IMR-90 (cell line): ENCODE measurements around the gene RELN. TPM values are rescaled to one million over a fixed set of nuclear protein-coding genes. Genes with fewer than 3 reads are reported as not detected.

Experiments used
- ATAC-seq: fragments of 200-7000 bp; cut with Tn5 transposase; 2 replicates; pipeline ENCODE4 v1.9.1; 2020; ENCODE audit warnings: low read depth, mild to moderate bottlenecking, moderate library complexity
- BruUV-seq: library from RNA; stranded (reverse); fragments of 400-500 nt; replicated peaks from 2 replicates; lab custom pipeline; 2021; lab: Mats Ljungman, UMichigan
- CTCF ChIA-PET: fragments of 300-600 bp; formaldehyde crosslinking; extraction: SDS; loops from one replicate; lab custom pipeline; 2021; ENCODE audit warnings: antibody characterized with exemption; lab: Yijun Ruan, JAX
- POLR2A ChIA-PET: fragments of 300-600 bp; sonication (Branson Sonifier 250); formaldehyde crosslinking; loops from one replicate; lab custom pipeline; 2022; ENCODE audit warnings: antibody characterized with exemption; ENCODE audit not compliant: unreplicated experiment; lab: Charles Lee
- DNase-seq: peaks from one replicate; pipeline ENCODE4 v3.0.0; 2013
- H2AFZ ChIP-seq: replicated peaks from 2 replicates; pipeline ENCODE3; 2013; ENCODE audit warnings: low read length, mild to moderate bottlenecking; ENCODE audit not compliant: poor library complexity
- H2AK5ac ChIP-seq: 2 replicates; pipeline ENCODE4 v1.6.1; 2013; ENCODE audit warnings: low read depth, low read length, inconsistent platforms
- H2AK9ac ChIP-seq: replicated peaks from 2 replicates; pipeline ENCODE3; 2013; ENCODE audit warnings: mild to moderate bottlenecking, low read depth, low read length, moderate library complexity; ENCODE audit not compliant: poor library complexity
- H2BK120ac ChIP-seq: 2 replicates; pipeline ENCODE4 v1.6.1; 2013; ENCODE audit warnings: low read depth, low read length, inconsistent platforms
- H2BK15ac ChIP-seq: 3 replicates; pipeline ENCODE4 v1.6.1; 2013; ENCODE audit warnings: low read depth, low read length, inconsistent platforms
- H2BK20ac ChIP-seq: 2 replicates; pipeline ENCODE4 v1.6.1; 2013; ENCODE audit warnings: low read depth, mild to moderate bottlenecking, inconsistent platforms, low read length, moderate library complexity
- H2BK5ac ChIP-seq: 2 replicates; pipeline ENCODE4 v1.6.1; 2013; ENCODE audit warnings: mild to moderate bottlenecking, low read depth, low read length, inconsistent platforms; ENCODE audit not compliant: poor library complexity, severe bottlenecking
- H3K14ac ChIP-seq: replicated peaks from 2 replicates; pipeline ENCODE4 v1.6.1; 2013; ENCODE audit warnings: low read depth, low read length, inconsistent platforms
- H3K18ac ChIP-seq: 2 replicates; pipeline ENCODE4 v1.6.1; 2013; ENCODE audit warnings: low read depth, low read length, control low read depth
- H3K23ac ChIP-seq: 2 replicates; pipeline ENCODE4 v1.6.1; 2013; ENCODE audit warnings: low read depth, low read length, inconsistent platforms
- H3K27ac ChIP-seq: 2 replicates; pipeline ENCODE4 v1.5.1; 2013; ENCODE audit warnings: mild to moderate bottlenecking, control low read depth, low read length; ENCODE audit not compliant: insufficient read depth
- H3K27me3 ChIP-seq: 2 replicates; pipeline ENCODE4 v1.6.1; 2013; ENCODE audit warnings: low read length; ENCODE audit not compliant: control insufficient read depth, insufficient read depth
- H3K36me3 ChIP-seq: 2 replicates; pipeline ENCODE4 v1.6.1; 2013; ENCODE audit warnings: low read length, mixed read lengths; ENCODE audit not compliant: control insufficient read depth, insufficient read depth
- H3K4ac ChIP-seq: 2 replicates; pipeline ENCODE4 v1.6.1; 2013; ENCODE audit warnings: low read depth, low read length, inconsistent platforms
- H3K4me1 ChIP-seq: 2 replicates; pipeline ENCODE4 v1.6.1; 2013; ENCODE audit warnings: low read length, mixed read lengths; ENCODE audit not compliant: control insufficient read depth, insufficient read depth
- H3K4me2 ChIP-seq: 2 replicates; pipeline ENCODE4 v1.6.1; 2013; ENCODE audit warnings: low read depth, mild to moderate bottlenecking, control low read depth, low read length, moderate library complexity
- H3K4me3 ChIP-seq: 2 replicates; pipeline ENCODE4 v1.5.1; 2013; ENCODE audit warnings: low read depth, mild to moderate bottlenecking, control low read depth, low read length, moderate library complexity; ENCODE audit not compliant: insufficient read depth
- H3K56ac ChIP-seq: 2 replicates; pipeline ENCODE4 v1.6.1; 2013; ENCODE audit warnings: low read length, inconsistent platforms; ENCODE audit not compliant: insufficient read depth; ENCODE audit errors: extremely low read depth
- H3K79me1 ChIP-seq, 2 experiments: 2 replicates each; pipeline ENCODE4 v1.6.1; 2013; ENCODE audit warnings: low read length in 2 of 2, inconsistent platforms in 1 of 2, low read depth in 1 of 2
- H3K9ac ChIP-seq: 2 replicates; pipeline ENCODE4 v1.6.1; 2013; ENCODE audit warnings: low read depth, low read length, control low read depth
- H3K9me1 ChIP-seq: 2 replicates; pipeline ENCODE4 v1.6.1; 2013; ENCODE audit warnings: low read length, inconsistent platforms; ENCODE audit not compliant: insufficient read depth
- H3K9me3 ChIP-seq: 2 replicates; pipeline ENCODE4 v1.6.1; 2013; ENCODE audit warnings: low read length; ENCODE audit not compliant: control insufficient read depth, insufficient read depth
- H4K20me1 ChIP-seq: 2 replicates; pipeline ENCODE4 v1.6.1; 2013; ENCODE audit warnings: low read length, inconsistent platforms; ENCODE audit not compliant: insufficient read depth
- H4K5ac ChIP-seq: 2 replicates; pipeline ENCODE4 v1.6.1; 2013; ENCODE audit warnings: mild to moderate bottlenecking, low read depth, low read length, control low read depth
- H4K8ac ChIP-seq, 2 experiments: 2 replicates each; pipeline ENCODE4 v1.6.1; 2013; ENCODE audit warnings: low read depth in 2 of 2, low read length in 2 of 2, control low read depth in 1 of 2, inconsistent platforms in 1 of 2
- H4K91ac ChIP-seq: 2 replicates; pipeline ENCODE4 v1.6.1; 2013; ENCODE audit warnings: low read depth, low read length, inconsistent platforms; ENCODE audit not compliant: insufficient read depth
- BHLHE40 ChIP-seq: fragments of 150-350 bp; IDR thresholded peaks from 2 replicates; pipeline ENCODE4 v1.6.1; 2016; ENCODE audit warnings: mild to moderate bottlenecking, low read depth, low read length
- CEBPB ChIP-seq: IDR thresholded peaks from 2 replicates; pipeline ENCODE4 v1.6.1; 2012; ENCODE audit warnings: low read depth, low read length, improper control_type of control experiment
- CHD1 ChIP-seq: IDR thresholded peaks from 2 replicates; pipeline ENCODE4 v1.6.1; 2012; ENCODE audit warnings: low read depth, low read length, improper control_type of control experiment
- CTCF ChIP-seq: conservative IDR thresholded peaks from 2 replicates; pipeline ENCODE4 v1.5.1; 2012; ENCODE audit warnings: mild to moderate bottlenecking, low read depth, low read length, improper control_type of control experiment
- ELK1 ChIP-seq: fragments of 150-350 bp; IDR thresholded peaks from 2 replicates; pipeline ENCODE4 v1.6.1; 2016; ENCODE audit warnings: low read depth, mild to moderate bottlenecking, low read length, moderate library complexity, borderline replicate concordance
- MAZ ChIP-seq: IDR thresholded peaks from 2 replicates; pipeline ENCODE4 v1.6.1; 2012; ENCODE audit warnings: low read depth, mild to moderate bottlenecking, low read length, improper control_type of control experiment, moderate library complexity, borderline replicate concordance
- MXI1 ChIP-seq: IDR thresholded peaks from 2 replicates; pipeline ENCODE4 v1.6.1; 2012; ENCODE audit warnings: low read depth, mild to moderate bottlenecking, low read length, moderate library complexity, borderline replicate concordance
- NFE2L2 ChIP-seq: fragments of 150-350 bp; IDR thresholded peaks from 2 replicates; pipeline ENCODE4 v1.6.1; 2016; ENCODE audit warnings: low read depth, mild to moderate bottlenecking, low read length
- RAD21 ChIP-seq: IDR thresholded peaks from 2 replicates; pipeline ENCODE4 v1.6.1; 2012; ENCODE audit warnings: low read length, improper control_type of control experiment
- RCOR1 ChIP-seq: IDR thresholded peaks from 2 replicates; pipeline ENCODE4 v1.6.1; 2012; ENCODE audit warnings: mild to moderate bottlenecking, low read length, improper control_type of control experiment; ENCODE audit not compliant: insufficient replicate concordance
- SMC3 ChIP-seq: fragments of 150-350 bp; IDR thresholded peaks from 2 replicates; pipeline ENCODE4 v1.6.1; 2016; ENCODE audit warnings: low read depth, mild to moderate bottlenecking, antibody characterized with exemption, low read length, moderate library complexity
- USF2 ChIP-seq: fragments of 150-350 bp; IDR thresholded peaks from 2 replicates; pipeline ENCODE4 v1.6.1; 2017; ENCODE audit warnings: mild to moderate bottlenecking, antibody characterized with exemption, low read length, low read depth
- WGBS, 2 experiments: methylation state at CpG; one replicate each; pipeline versions ENCODE4 v1.1.5 to v1.1.7; 2013; ENCODE audit warnings: missing lambda C conversion rate in 2 of 2; ENCODE audit not compliant: insufficient read length in 1 of 2; ENCODE audit errors: extremely low coverage in 2 of 2; 5-methylcytosine and 5-hydroxymethylcytosine counted together
- dilution Hi-C: fragments of 300-500 bp; cut with HindIII; formaldehyde crosslinking; loops from one replicate; pipeline ENCODE4 v1.14.3; 2018; ENCODE audit warnings: low sequenced_read_pairs; ENCODE audit not compliant: unreplicated experiment
- in situ Hi-C: fragments of 300-500 bp; cut with MboI; formaldehyde crosslinking; loops from 3 replicates; pipeline ENCODE4 v1.14.3; 2019; ENCODE audit warnings: low sequenced_read_pairs, inconsistent platforms, mixed read lengths
- intact Hi-C: fragments of 100-400 bp; cut with micrococcal nuclease; formaldehyde crosslinking; loops from 2 replicates; pipeline ENCODE4 v1.10.0; 2022
- polyA plus RNA-seq, 3 experiments: library from polyadenylated mRNA; depleted of rRNA; stranded (reverse); fragments of >200 nt; gene quantifications; 2 replicates each; pipeline ENCODE4 v1.2.3, GENCODE V29; 2012; ENCODE audit warnings: low replicate concordance in 1 of 3
- total RNA-seq: library from RNA; depleted of rRNA; stranded (reverse); fragments of >200 nt; gene quantifications from 2 replicates; pipeline ENCODE4 v1.2.3, GENCODE V29; 2012

Gene RELN
- total and polyA plus RNA-seq, 2 of the 4 experiments (the other 2 are of a cell fraction) = 14.7 to 23.7 TPM

- Histone ChIP-seq H3K9me1 (no peaks in the 10 kb centered on the region), H3K56ac (no peak overlapping the region), H3K23ac (no peak overlapping the region), H2AK9ac (no peak overlapping the region), H2BK20ac (no peak overlapping the region), H3K14ac (no peak overlapping the region), H3K4me1 (0 out of 2 replicates have a peak, but pooled peaks cover 2% of the 10 kb centered on the region), H2BK15ac (no peak overlapping the region), H3K36me3 (no peaks in the 10 kb centered on the region), H3K27ac (no peak overlapping the region), H4K91ac (no peak overlapping the region; the same call in 1 of the 2 replicates), H4K5ac (no peak overlapping the region), H3K4me2 (no peak overlapping the region), H3K79me1 (no peaks in the 10 kb centered on the region), H3K9ac (no peak overlapping the region), H3K4me3 (no peak overlapping the region), H2AK5ac (0 out of 2 replicates have a peak overlapping the region, but pooled peaks have one; percentile 3), H2BK120ac (no peak overlapping the region), H2AFZ (no peak overlapping the region), H4K8ac (no peak overlapping the region), H3K9me3 (no peaks in the 10 kb centered on the region; the same call in 1 of the 2 replicates), H3K18ac (no peak overlapping the region), H3K4ac (no peak overlapping the region), H2BK5ac (no peak overlapping the region), H4K20me1 (no peaks in the 10 kb centered on the region), H3K27me3 (no peaks in the 10 kb centered on the region; the same call in 1 of the 2 replicates)
- TF ChIP-seq MAZ (no peak), CHD1 (no peak), CTCF (no peak), ELK1 (no peak), RCOR1 (no peak), BHLHE40 (no peak), RAD21 (no peak), CEBPB (no peak), NFE2L2 (no peak), MXI1 (no peak), USF2 (no peak), SMC3 (no peak)
- in situ Hi-C loops (no loop called here), intact Hi-C loops (loop anchor here (2.0 to 10.0 kb wide), 3 partner anchors 45 to 1319 kb away; no protein-coding TSS in a partner anchor), dilution Hi-C loops (no loop called here)
- no TSS peak for BruUV-seq
- DNase-seq (no peak), ATAC-seq (no peak)
- ChIA-PET CTCF (interaction anchor here (0.6 kb wide), 2 partner anchors 627 to 682 kb away, joined by 3 read pairs; no protein-coding TSS in a partner anchor), POLR2A (no interaction called here)
- no CpG with 5 or more reads among the region's 1 CpG for WGBS, 2 experiments
These were observed 463.5 kb downstream of the RELN start for GRCh38 chr7:103525937-103526336.
